Measurements from ENCODE around the gene PPRC1.

- TF ChIP-seq YY1 (IDR thresholded peaks at IDR 0.05; ENCODE audit: insufficient read depth, insufficient read length), result no peak
- no peak for TF ChIP-seq ZNF274 (IDR thresholded peaks at IDR 0.05; ENCODE audit: low read depth, low read length)
Measured at GRCh38 chr10:102122450-102122849, 10.4 kb upstream of the PPRC1 start.
